Measurements from ENCODE around the gene TNFAIP2.
A peak's percentile ranks its signal among the peaks of the same experiment; 100 is the strongest.

Gene TNFAIP2

DNA sequence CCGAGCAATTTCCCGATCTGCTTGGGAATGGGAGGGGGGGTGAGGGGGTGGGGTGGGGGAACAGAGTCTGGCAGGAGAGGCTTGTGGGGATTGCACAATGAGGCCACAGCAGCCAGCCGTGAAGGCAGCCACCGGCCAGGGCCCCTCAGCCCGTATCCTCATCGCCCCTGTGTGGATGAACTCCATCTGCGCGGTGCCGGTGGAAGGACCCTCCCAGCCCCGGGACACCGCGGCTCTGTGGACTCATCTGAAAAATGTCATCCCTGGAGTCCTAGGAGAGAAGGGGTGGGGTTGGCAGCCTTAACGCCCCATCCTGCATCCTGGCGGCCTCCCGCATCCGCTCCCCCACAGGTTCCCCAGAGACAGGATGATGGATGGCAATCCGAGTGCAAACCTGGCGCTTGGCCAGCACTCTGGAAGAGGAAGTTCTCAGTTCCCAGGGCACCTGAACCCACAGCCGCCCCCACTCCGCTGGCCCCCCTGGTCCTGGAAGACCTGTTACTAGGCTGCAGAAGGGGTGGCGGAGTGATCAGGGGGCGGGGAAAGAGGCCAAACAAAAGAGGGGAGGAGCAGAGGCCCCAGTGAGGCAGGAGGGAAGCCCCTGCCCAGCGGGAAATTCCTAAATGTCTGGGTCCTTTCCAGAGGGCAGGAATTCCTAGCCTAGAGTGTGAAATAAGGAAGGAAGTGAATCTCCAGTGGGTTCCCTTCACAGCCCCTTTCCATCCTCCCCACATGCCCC lies 1.2 kb upstream of the TNFAIP2 start:
- no peaks in the 10 kb centered on the region for H3K36me3 ChIP-seq
- H3K4me3 ChIP-seq = peak overlapping the region; percentile 51 to 63
- TF ChIP-seq, protein P1, sequence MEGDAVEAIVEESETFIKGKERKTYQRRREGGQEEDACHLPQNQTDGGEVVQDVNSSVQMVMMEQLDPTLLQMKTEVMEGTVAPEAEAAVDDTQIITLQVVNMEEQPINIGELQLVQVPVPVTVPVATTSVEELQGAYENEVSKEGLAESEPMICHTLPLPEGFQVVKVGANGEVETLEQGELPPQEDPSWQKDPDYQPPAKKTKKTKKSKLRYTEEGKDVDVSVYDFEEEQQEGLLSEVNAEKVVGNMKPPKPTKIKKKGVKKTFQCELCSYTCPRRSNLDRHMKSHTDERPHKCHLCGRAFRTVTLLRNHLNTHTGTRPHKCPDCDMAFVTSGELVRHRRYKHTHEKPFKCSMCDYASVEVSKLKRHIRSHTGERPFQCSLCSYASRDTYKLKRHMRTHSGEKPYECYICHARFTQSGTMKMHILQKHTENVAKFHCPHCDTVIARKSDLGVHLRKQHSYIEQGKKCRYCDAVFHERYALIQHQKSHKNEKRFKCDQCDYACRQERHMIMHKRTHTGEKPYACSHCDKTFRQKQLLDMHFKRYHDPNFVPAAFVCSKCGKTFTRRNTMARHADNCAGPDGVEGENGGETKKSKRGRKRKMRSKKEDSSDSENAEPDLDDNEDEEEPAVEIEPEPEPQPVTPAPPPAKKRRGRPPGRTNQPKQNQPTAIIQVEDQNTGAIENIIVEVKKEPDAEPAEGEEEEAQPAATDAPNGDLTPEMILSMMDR (IDR thresholded peaks at IDR 0.05) = no peak
- peaks cover 0 to 62% (median 44%) of the 10 kb centered on the region in 4 donors for H3K4me1 ChIP-seq
- peak; percentile 85 to 90 for DNase-seq
- H3K27me3 ChIP-seq = peaks cover 0 to 57% of the 10 kb centered on the region in 2 donors
- intact Hi-C loops (cut with DNase I; ENCODE audit: low total_unique reads) = no loop called here
- H3K27ac ChIP-seq = peak overlapping the region; percentile 58 to 63
- no peaks in the 10 kb centered on the region for H3K9me3 ChIP-seq

DNA sequence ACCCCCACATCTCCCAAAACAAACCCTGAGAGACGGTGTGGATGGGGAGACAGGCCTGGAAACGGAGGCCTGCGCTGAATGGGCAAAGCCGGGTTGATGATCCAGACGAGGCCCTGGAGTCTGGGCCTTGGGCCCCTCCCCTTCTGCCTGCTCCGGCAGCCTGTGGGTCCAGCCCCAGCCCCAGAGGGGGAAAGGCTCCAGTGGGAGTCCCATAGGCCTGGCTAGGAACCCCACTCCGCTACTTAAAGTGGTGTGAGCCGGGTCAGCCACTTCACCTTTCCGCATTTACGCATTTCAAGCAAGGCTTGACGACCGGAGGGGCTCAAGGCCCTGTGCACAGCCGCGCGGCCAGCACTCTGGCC lies 695 bp upstream of the TNFAIP2 start:
- intact Hi-C loops (cut with DNase I; ENCODE audit: low total_unique reads) = no loop called here
- Histone ChIP-seq H3K36me3 (no peaks in the 10 kb centered on the region), H3K4me3 (peak overlapping the region; percentile 51 to 63), H3K27ac (peak overlapping the region; percentile 58 to 63), H3K4me1 (peaks cover 0 to 65% (median 46%) of the 10 kb centered on the region in 4 donors), H3K27me3 (peaks cover 0 to 61% of the 10 kb centered on the region in 2 donors), H3K9me3 (no peaks in the 10 kb centered on the region)
- TF ChIP-seq, protein P1 (IDR thresholded peaks at IDR 0.05) = no peak
- DNase-seq = no peak

DNA sequence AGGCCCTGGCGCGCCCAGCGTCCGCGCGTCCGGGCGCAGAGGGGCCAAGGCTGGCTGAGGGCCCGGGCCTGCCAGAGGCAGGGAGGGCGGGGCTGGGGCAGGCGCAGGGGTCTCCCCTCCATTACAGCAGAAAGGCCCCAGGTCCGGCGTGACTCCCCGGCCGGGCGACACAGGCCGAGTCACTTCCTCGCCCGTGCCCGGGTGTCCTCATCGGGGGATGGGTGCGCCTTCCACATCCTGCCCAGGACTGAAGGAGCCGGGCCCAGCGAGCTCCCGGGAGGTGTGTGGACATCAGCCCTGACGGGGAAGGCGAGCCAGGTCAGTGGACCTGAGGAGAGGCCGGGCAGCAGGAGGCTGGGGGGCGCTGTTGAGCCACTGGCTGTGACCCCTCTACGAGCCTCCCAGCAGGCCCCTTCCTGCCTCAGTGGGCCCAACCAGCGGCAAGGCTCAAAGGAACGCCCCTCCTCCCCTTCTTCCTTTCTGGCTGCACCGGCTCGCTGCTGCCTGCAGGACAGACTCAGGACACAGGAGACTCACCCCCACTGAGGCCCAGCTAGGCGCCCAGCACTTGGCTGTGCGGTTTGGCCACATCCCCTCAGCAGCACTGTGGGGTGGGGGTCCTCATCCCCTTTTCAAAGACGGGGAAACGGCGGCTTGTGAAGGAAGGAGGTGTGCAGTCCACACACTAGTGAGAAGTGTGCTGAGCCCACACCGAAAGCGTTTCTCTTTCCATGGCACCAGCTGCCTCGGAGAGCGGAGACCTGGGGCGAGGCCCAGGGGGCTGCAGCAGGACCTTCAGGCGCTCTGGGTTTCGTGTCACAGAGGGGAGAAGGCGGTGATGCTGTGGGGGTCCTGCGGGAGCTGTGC lies 606 bp downstream of the TNFAIP2 start:
- no peaks in the 10 kb centered on the region for H3K36me3 ChIP-seq
- peak overlapping the region; percentile 51 to 63 for H3K4me3 ChIP-seq
- peak overlapping the region; percentile 58 to 63 for H3K27ac ChIP-seq
- H3K9me3 ChIP-seq = no peaks in the 10 kb centered on the region
- DNase-seq = peak; percentile 72 to 81
- peaks cover 0 to 70% (median 42%) of the 10 kb centered on the region in 4 donors for H3K4me1 ChIP-seq
- TF ChIP-seq, protein P1 (IDR thresholded peaks at IDR 0.05) = peak; percentile 8 to 24
- peaks cover 0 to 74% of the 10 kb centered on the region in 2 donors for H3K27me3 ChIP-seq
- intact Hi-C loops (cut with DNase I; ENCODE audit: low total_unique reads) = no loop called here

DNA sequence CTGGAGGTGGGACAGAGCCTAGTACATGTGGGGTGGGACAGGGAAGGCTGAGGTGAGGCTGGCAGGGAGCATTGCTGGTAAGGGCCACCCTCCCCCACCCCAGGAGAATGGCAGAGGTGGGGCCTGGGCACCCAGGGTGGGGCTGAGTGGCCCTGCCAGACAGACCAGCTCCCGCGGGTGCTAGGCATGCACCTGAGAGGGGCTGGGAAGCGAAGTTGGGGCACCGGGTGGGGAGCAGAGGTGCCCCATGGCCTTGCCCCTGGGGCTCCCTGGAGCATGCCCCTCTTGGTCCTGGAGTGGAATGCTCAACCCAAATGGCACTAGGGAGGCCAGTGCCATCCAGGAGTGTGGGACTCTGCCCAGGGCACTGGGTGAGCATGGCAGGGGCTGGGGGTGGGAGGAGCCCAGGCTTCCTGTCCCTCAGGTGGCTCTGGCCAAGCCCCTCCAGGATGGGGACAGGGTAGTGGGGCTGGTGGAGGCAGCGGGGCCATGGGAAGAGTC lies 1.3 kb downstream of the TNFAIP2 start:
- H3K4me1 ChIP-seq = peaks cover 0 to 77% (median 41%) of the 10 kb centered on the region in 4 donors
- no peak overlapping the region for H3K27ac ChIP-seq
- H3K9me3 ChIP-seq = no peaks in the 10 kb centered on the region
- DNase-seq = no peak
- TF ChIP-seq, protein P1 (IDR thresholded peaks at IDR 0.05) = no peak
- H3K36me3 ChIP-seq = no peaks in the 10 kb centered on the region
- intact Hi-C loops (cut with DNase I; ENCODE audit: low total_unique reads) = no loop called here
- peaks cover 0 to 81% of the 10 kb centered on the region in 2 donors for H3K27me3 ChIP-seq
- H3K4me3 ChIP-seq = peak overlapping the region; percentile 51 to 63

DNA sequence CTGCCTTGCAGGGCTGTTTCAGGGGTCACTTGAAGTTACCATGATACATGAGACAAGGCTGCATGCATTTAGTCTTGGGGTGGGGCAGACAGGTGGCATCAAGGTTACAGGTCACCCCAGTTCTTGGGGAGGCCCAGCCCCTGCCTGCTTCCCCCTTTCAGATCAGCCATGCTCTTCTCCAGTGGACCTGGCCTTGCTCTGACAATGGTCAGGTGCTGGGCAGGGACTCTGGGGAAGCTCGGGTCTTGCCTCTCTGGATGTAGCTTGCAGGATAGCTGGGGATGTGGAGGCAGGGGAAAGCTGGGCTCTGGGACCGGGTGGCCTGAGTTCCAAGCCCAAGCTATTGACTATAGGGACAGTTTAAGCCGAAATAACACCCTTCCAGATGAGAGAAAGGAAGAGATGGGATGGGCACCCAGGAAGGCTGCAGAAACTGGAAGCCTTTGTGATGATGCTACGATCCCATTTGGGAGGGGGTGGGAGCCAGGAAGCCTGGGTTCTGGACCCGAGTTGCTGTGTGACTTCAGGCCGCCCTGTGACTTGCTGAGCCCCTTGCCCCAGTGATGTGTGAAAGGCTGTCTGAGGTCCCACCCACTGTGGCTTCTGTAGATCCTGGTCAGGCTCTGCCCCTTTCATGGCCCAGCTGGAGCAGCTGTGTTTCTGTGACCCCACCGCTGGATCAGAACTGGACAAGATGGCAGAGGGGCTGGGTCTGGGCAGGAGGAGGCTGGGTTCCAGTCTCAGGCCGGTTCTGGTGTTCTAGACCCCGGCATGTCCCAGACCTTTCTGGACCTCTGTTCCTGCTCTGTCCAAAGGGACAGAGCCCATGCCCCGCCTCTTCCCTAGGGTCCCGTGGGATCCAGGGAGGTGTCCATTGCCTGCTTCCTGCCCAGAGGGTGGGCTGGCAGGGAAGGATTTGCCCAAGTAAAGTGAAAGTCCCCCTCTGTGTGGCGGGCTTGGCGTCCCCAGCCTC lies 2.1 kb downstream of the TNFAIP2 start:
- peaks cover 0 to 3% (median 0%) of the 10 kb centered on the region in 3 donors for H3K36me3 ChIP-seq
- no peaks in the 10 kb centered on the region for H3K9me3 ChIP-seq
- no peak overlapping the region for H3K27ac ChIP-seq
- intact Hi-C loops (cut with DNase I; ENCODE audit: low total_unique reads) = no loop called here
- peaks cover 0 to 89% of the 10 kb centered on the region in 2 donors for H3K27me3 ChIP-seq
- peaks cover 0 to 84% (median 41%) of the 10 kb centered on the region in 4 donors for H3K4me1 ChIP-seq
- DNase-seq = no peak
- no peak overlapping the region for H3K4me3 ChIP-seq
- TF ChIP-seq, protein P1 (IDR thresholded peaks at IDR 0.05) = no peak

Measured in tibial artery (tissue), 4 donors.